K562 (cell line): ENCODE data around the gene CHMP4B.

Source experiments
- ADNP ChIP-seq: fragments of 200-800 bp; sonication (Bioruptor generic); IDR thresholded peaks from 2 replicates; pipeline ENCODE4 v1.6.1; 2016; ENCODE audit warnings: missing genetic modification characterization, missing compliant biosample characterization
- CEBPG ChIP-seq, 3 experiments: fragments of 200-800 bp in 1 of 3; sonication (Bioruptor generic) in 1 of 3; sonication (generic) in 1 of 3; formaldehyde crosslinking in 1 of 3; IDR thresholded peaks in 2 of 3; conservative IDR thresholded peaks in 1 of 3; 2 replicates each; pipeline versions ENCODE4 v1.6.1 to v1.8.0; 2016 to 2022; ENCODE audit warnings: missing compliant biosample characterization in 2 of 3, missing genetic modification characterization in 2 of 3, mild to moderate bottlenecking in 1 of 3, missing genetic modification reagents in 1 of 3
- CTCF ChIP-seq, 3 experiments: IDR thresholded peaks in 2 of 3; conservative IDR thresholded peaks in 1 of 3; 2 replicates each; pipeline ENCODE4 v1.5.1; 2011 to 2012; ENCODE audit warnings: low read length in 3 of 3, mild to moderate bottlenecking in 3 of 3, control low read depth in 2 of 3, improper control_type of control experiment in 1 of 3, inconsistent platforms in 1 of 3, low read depth in 1 of 3, mixed read lengths in 1 of 3, moderate library complexity in 1 of 3; ENCODE audit not compliant: insufficient read depth in 2 of 3
- JUND ChIP-seq, 2 experiments: IDR thresholded peaks; 2 replicates in 1 of 2; 3 replicates in 1 of 2; pipeline ENCODE4 v1.6.1; 2011; ENCODE audit warnings: borderline replicate concordance in 2 of 2, low read depth in 2 of 2, low read length in 2 of 2, improper control_type of control experiment in 1 of 2, missing biosample characterization in 1 of 2, missing genetic modification characterization in 1 of 2, missing genetic modification reagents in 1 of 2
- MEF2D ChIP-seq: conservative IDR thresholded peaks from 2 replicates; pipeline ENCODE4 v1.6.1; 2016; ENCODE audit warnings: low read depth, missing genetic modification characterization, missing compliant biosample characterization
- NFIX ChIP-seq: fragments of 250-450 bp; sonication (Bioruptor Pico); IDR thresholded peaks from 2 replicates; pipeline ENCODE4 v1.4.0; 2020; ENCODE audit warnings: low read depth, mild to moderate bottlenecking, moderate library complexity
- PCBP1 ChIP-seq: fragments of 200-400 bp; formaldehyde crosslinking; IDR thresholded peaks from 2 replicates; pipeline ENCODE4 v1.6.1; 2018; ENCODE audit warnings: mild to moderate bottlenecking, low read depth, low read length; ENCODE audit not compliant: poor library complexity, severe bottlenecking
- RBBP5 ChIP-seq: fragments of 200-600 bp; sonication (generic); IDR thresholded peaks from 2 replicates; pipeline ENCODE4 v1.6.1; 2012; ENCODE audit warnings: borderline replicate concordance, mild to moderate bottlenecking, low read length, control low read depth, inconsistent platforms; ENCODE audit not compliant: insufficient read depth, poor library complexity, severe bottlenecking
- SNRNP70 ChIP-seq: fragments of 200-400 bp; formaldehyde crosslinking; optimal IDR thresholded peaks from 2 replicates; pipeline ENCODE3; 2017; ENCODE audit warnings: low read depth, low read length
- TEAD2 ChIP-seq: fragments of 450-650 bp; IDR thresholded peaks from 2 replicates; pipeline ENCODE4 v1.6.1; 2016; ENCODE audit warnings: missing genetic modification characterization, control low read depth, missing compliant biosample characterization
- TF ChIP-seq, protein P1 (sequence below): sonication (generic); formaldehyde crosslinking; IDR thresholded peaks from 2 replicates; pipeline ENCODE4 v1.8.1; 2022; ENCODE audit warnings: missing genetic modification reagents

- TF ChIP-seq PCBP1, result no peak
- TF ChIP-seq CEBPG (CRISPR knock-in tag; IDR thresholded peaks at IDR 0.05), result no peak
- no peak for TF ChIP-seq CEBPG (tag; conservative IDR thresholded peaks at IDR 0.05 in 1 of 2, IDR thresholded peaks at IDR 0.05 in 1 of 2)
- TF ChIP-seq RBBP5, result no peak
- no peak for TF ChIP-seq TEAD2
- TF ChIP-seq, protein P1, sequence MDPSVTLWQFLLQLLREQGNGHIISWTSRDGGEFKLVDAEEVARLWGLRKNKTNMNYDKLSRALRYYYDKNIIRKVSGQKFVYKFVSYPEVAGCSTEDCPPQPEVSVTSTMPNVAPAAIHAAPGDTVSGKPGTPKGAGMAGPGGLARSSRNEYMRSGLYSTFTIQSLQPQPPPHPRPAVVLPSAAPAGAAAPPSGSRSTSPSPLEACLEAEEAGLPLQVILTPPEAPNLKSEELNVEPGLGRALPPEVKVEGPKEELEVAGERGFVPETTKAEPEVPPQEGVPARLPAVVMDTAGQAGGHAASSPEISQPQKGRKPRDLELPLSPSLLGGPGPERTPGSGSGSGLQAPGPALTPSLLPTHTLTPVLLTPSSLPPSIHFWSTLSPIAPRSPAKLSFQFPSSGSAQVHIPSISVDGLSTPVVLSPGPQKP (CRISPR knock-in tag), result no peak
- TF ChIP-seq JUND (IDR thresholded peaks at IDR 0.05; ENCODE audit: borderline replicate concordance, low read depth, low read length), result no peak
- TF ChIP-seq JUND (tag; IDR thresholded peaks at IDR 0.05; ENCODE audit: borderline replicate concordance, low read depth, low read length), result no peak
- no peak for TF ChIP-seq NFIX (CRISPR knock-in tag)
- no peak for TF ChIP-seq ADNP (tag)
- no peak for TF ChIP-seq CTCF (IDR thresholded peaks at IDR 0.05 in 2 of 3, conservative IDR thresholded peaks at IDR 0.05 in 1 of 3; ENCODE audit: insufficient read depth in 2 of 3, low read depth in 1 of 3, low read length in 3 of 3)
- TF ChIP-seq SNRNP70, result no peak
- TF ChIP-seq MEF2D (tag), result no peak
Observed at GRCh38 chr20:33788351-33789049, 22.6 kb upstream of the CHMP4B start.
